ENCODE measurements around the gene TOM1. TPM values are rescaled to one million over a fixed set of nuclear protein-coding genes. Genes with fewer than 3 reads are reported as not detected.
"Not testable (repeated sequence)": the region's sequence is repeated elsewhere in the genome, so short reads cannot be mapped to it uniquely, and the experiment has no call there.

Gene TOM1
- total RNA-seq, 2 donors from 2014 or later: 108 TPM

DNA sequence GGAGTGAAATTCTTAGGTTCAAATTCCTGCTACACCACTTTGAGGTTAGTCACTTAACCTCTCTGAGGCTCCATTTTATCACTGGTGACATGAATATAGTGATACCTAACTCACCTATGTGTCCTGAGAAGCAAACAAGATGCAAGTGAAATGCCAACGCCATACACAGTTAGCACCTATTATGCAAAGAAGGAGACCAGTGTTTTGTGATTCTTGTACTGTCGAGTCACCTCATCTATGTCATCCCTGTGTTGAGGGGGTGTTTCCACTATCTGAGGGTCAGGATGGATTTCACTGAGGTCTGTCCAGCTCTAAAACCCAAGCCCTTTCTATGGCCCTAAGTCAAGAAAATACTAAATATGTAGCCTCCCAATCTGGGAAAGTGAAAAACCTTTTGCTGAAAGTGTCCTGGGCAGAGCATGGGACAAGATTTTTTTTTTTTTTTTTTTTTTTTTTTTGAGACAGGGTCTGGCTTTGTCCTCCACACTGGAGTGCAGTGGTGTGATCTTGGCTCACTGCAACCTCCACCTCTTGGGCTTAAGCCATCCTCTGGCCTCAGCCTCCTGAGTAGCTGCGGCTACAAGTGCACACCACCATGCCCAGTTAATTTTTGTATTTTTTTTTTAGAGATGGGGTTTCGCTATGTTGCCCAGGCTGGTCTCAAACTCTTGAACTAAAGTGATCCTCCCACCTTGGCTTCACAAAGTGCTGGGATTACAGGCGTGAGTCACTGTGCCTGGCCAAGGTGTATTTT, 95.3 kb downstream of the TOM1 start:
- Histone ChIP-seq H3K4me1 (no peaks in the 10 kb centered on the region), H3K27me3 (no peaks in the 10 kb centered on the region), H3K4me3 (no peak overlapping the region), H3K27ac (no peak overlapping the region), H3K9me3 (no peaks in the 10 kb centered on the region), H3K36me3 (no peaks in the 10 kb centered on the region)
- TF ChIP-seq, protein P1, sequence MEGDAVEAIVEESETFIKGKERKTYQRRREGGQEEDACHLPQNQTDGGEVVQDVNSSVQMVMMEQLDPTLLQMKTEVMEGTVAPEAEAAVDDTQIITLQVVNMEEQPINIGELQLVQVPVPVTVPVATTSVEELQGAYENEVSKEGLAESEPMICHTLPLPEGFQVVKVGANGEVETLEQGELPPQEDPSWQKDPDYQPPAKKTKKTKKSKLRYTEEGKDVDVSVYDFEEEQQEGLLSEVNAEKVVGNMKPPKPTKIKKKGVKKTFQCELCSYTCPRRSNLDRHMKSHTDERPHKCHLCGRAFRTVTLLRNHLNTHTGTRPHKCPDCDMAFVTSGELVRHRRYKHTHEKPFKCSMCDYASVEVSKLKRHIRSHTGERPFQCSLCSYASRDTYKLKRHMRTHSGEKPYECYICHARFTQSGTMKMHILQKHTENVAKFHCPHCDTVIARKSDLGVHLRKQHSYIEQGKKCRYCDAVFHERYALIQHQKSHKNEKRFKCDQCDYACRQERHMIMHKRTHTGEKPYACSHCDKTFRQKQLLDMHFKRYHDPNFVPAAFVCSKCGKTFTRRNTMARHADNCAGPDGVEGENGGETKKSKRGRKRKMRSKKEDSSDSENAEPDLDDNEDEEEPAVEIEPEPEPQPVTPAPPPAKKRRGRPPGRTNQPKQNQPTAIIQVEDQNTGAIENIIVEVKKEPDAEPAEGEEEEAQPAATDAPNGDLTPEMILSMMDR (IDR thresholded peaks at IDR 0.05): no peak
- DNase-seq (ENCODE audit: low spot score): no peak

DNA sequence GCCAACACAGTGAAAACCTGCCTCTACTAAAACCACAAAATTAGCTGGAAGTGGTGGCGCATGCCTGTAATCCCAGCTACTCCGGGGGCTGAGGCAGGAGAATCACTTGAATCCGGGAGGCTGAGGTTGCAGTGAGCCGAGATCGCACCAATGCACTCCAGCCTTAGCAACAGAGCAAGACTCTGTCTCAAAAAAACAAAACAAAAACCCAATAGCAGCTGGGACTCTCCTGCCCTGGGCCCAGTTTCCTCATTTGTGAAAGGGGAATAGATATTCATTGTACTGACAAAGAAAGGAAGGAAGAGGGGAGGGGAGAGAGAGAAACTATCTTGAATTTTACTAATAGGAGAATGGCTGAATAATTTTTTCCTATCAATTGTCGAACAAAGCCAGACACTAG, 96.9 kb downstream of the TOM1 start:
- H3K27me3 ChIP-seq; H3K36me3 ChIP-seq; H3K9me3 ChIP-seq; H3K4me3 ChIP-seq; H3K27ac ChIP-seq; DNase-seq (ENCODE audit: low spot score): not testable (repeated sequence)
- peaks cover 0 to 14% of the 10 kb centered on the region in 2 donors for H3K4me1 ChIP-seq

DNA sequence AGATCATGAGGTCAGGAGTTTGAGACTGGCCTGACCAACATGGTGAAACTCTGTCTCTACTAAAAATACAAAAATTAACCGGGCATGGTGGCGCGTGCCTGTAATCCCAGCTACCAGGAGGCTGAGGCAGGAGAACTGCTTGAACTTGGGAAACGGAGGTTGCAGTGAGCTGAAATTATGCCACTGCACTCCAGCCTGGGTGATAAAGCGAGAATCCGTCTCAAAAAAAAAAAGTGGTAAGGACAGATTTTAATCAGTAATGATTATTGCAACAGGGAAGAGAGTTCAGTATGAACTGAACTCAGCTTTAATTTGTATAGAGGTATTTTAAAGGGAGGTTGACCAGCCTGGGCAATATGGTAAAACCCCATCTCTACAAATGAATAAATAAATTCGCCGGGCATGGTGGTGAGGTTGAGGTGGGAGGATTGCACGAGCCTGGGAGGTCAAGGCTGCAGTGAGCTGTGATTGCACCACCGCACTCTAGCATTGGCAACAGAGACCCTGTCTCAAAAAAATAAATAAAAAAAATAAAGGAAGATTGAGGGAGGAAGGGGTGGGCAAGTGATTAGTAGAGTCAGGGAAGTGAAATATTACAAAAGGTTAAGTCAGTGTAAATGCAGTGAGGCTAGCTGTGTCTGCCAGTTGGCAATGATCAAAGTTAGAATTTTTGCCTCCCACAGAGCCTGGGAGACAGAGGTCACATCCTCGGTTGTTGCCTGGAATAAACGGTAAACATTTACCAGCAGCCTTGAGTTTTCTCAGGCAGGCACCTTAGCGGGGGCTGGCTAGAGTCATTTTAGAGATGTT, 97.6 kb downstream of the TOM1 start:
- H3K27ac ChIP-seq: no peak overlapping the region
- H3K36me3 ChIP-seq: no peaks in the 10 kb centered on the region
- H3K27me3 ChIP-seq: no peaks in the 10 kb centered on the region
- H3K4me1 ChIP-seq: peaks cover 0 to 14% of the 10 kb centered on the region in 2 donors
- TF ChIP-seq, protein P1 (IDR thresholded peaks at IDR 0.05): no peak
- DNase-seq (ENCODE audit: low spot score): no peak
- H3K4me3 ChIP-seq: no peak overlapping the region
- no peaks in the 10 kb centered on the region for H3K9me3 ChIP-seq

Small RNAs within 50 kb of the gene (microRNA-seq; reads per million reads assigned to microRNA genes)
- gene MIR3909 (ENCODE audit: borderline number of aligned reads in 2 of 2, borderline replicate concordance in 1 of 2): 4.9 to 5.0 reads per million in 2 donors
- 0 reads per million in 2 donors for gene MIR6069 (ENCODE audit: borderline number of aligned reads in 2 of 2, borderline replicate concordance in 1 of 2)

Other genes starting within 250 kb of the TOM1 start
- not detected for gene ISX, start 233.7 kb upstream of the TOM1 start, total RNA-seq
- 1 to 10 TPM; 9.6 to 9.8 TPM for gene HMGXB4, start 42.4 kb upstream of the TOM1 start, total RNA-seq
- 10 to 100 TPM in 1 of 2 donors, 1 to 10 TPM in 1; 1.9 to 11.1 TPM for gene HMOX1, start 81.2 kb downstream of the TOM1 start, total RNA-seq
- gene MCM5, start 100.2 kb downstream of the TOM1 start, total RNA-seq: 1 to 10 TPM; 5.3 to 6.8 TPM
- 1 to 10 TPM in 1 of 2 donors, under 1 TPM in 1; 0.94 to 3.1 TPM for gene RASD2, start 240.9 kb downstream of the TOM1 start, total RNA-seq

Data from right atrium auricular region (tissue), 2 donors.